SJCRH30 (cell line): ENCODE data around the gene TPH2. TPM values are rescaled to one million over a fixed set of nuclear protein-coding genes. Genes with fewer than 3 reads are reported as not detected.

Experiments used
- DNase-seq, 2 experiments: peaks; one replicate each; pipeline ENCODE4 v3.0.0-alpha.2; 2015 to 2020
- H3K27ac ChIP-seq: fragments of 250-450 bp; sonication (Bioruptor Pico); 2 replicates; pipeline ENCODE4 v1.5.1; 2020; ENCODE audit warnings: mild to moderate bottlenecking, moderate library complexity
- H3K27me3 ChIP-seq: fragments of 250-450 bp; sonication (Bioruptor Pico); 2 replicates; pipeline ENCODE4 v1.5.1; 2020; ENCODE audit warnings: mild to moderate bottlenecking, moderate library complexity
- H3K36me3 ChIP-seq: fragments of 250-450 bp; sonication (Bioruptor Pico); 2 replicates; pipeline ENCODE4 v1.5.1; 2020; ENCODE audit warnings: mild to moderate bottlenecking, moderate library complexity
- H3K4me1 ChIP-seq: fragments of 250-450 bp; sonication (Bioruptor Pico); 2 replicates; pipeline ENCODE4 v1.5.1; 2020; ENCODE audit warnings: mild to moderate bottlenecking, moderate library complexity
- H3K4me3 ChIP-seq: fragments of 250-450 bp; sonication (Bioruptor Pico); 2 replicates; pipeline ENCODE4 v1.5.1; 2020; ENCODE audit warnings: mild to moderate bottlenecking, moderate library complexity
- H3K9me3 ChIP-seq: fragments of 250-450 bp; sonication (Bioruptor Pico); replicated peaks from 2 replicates; pipeline ENCODE4 v1.5.1; 2020; ENCODE audit warnings: mild to moderate bottlenecking, moderate library complexity
- total RNA-seq: library from RNA; depleted of rRNA; stranded (reverse); fragments of >200 nt; shearing (Covaris generic); gene quantifications from 2 replicates; pipeline ENCODE4 v1.2.3, GENCODE V29; 2014

Gene TPH2
- total RNA-seq, 1 experiment from 2014 or later = not detected

- Histone ChIP-seq H3K27ac (no peak overlapping the region), H3K9me3 (no peaks in the 10 kb centered on the region), H3K36me3 (no peaks in the 10 kb centered on the region), H3K4me3 (no peak overlapping the region), H3K27me3 (no peaks in the 10 kb centered on the region), H3K4me1 (no peaks in the 10 kb centered on the region)
- DNase-seq = no peak
Measured at GRCh38 chr12:71950404-71950803, 11.8 kb downstream of the TPH2 start.

GRCh38 chr12:71950819-71951218 lies 12.2 kb downstream of the TPH2 start:
- Histone ChIP-seq H3K4me1 (no peaks in the 10 kb centered on the region), H3K9me3 (no peaks in the 10 kb centered on the region), H3K27me3 (no peaks in the 10 kb centered on the region), H3K4me3 (no peak overlapping the region), H3K36me3 (no peaks in the 10 kb centered on the region), H3K27ac (no peak overlapping the region)
- DNase-seq = no peak

GRCh38 chr12:71954083-71954778 lies 15.6 kb downstream of the TPH2 start:
- no peak for DNase-seq
- Histone ChIP-seq H3K4me1 (no peaks in the 10 kb centered on the region), H3K27ac (no peak overlapping the region), H3K4me3 (no peak overlapping the region), H3K36me3 (no peaks in the 10 kb centered on the region), H3K27me3 (no peaks in the 10 kb centered on the region), H3K9me3 (no peaks in the 10 kb centered on the region)

DNA sequence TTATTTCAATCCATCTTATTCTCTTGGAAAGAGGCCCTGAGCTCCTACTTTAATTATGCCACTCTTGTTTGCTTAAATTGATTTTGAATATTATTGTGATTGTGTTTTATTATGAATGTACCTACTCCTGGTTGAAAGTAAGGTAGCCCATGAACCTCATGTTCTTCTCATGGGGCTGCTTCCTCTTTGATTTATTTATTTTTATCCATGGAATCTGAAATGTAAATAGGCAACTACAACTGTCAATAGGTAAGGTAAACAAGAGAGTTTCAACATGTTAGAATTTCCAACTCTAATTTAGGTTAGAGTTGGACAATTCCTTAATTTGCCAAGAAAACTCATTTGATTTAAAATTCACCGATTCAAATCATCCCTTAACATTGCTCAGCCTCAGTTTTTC lies 16.2 kb downstream of the TPH2 start:
- no peak for DNase-seq
- H3K9me3 ChIP-seq = no peaks in the 10 kb centered on the region

GRCh38 chr12:71955970-71956369 lies 17.3 kb downstream of the TPH2 start:
- no peak for DNase-seq
- Histone ChIP-seq H3K4me1 (no peaks in the 10 kb centered on the region), H3K27me3 (no peaks in the 10 kb centered on the region), H3K36me3 (no peaks in the 10 kb centered on the region), H3K9me3 (no peaks in the 10 kb centered on the region), H3K4me3 (no peak overlapping the region), H3K27ac (no peak overlapping the region)

More for the DNA sequence above, 16.2 kb downstream of the TPH2 start:
- H3K36me3 ChIP-seq = no peaks in the 10 kb centered on the region
- H3K27me3 ChIP-seq = no peaks in the 10 kb centered on the region
- H3K4me3 ChIP-seq = no peak overlapping the region
- no peaks in the 10 kb centered on the region for H3K4me1 ChIP-seq
- H3K27ac ChIP-seq = no peak overlapping the region

GRCh38 chr12:71958056-71958455 lies 19.4 kb downstream of the TPH2 start:
- Histone ChIP-seq H3K9me3 (no peaks in the 10 kb centered on the region), H3K4me3 (no peak overlapping the region), H3K36me3 (no peaks in the 10 kb centered on the region), H3K27ac (no peak overlapping the region), H3K27me3 (no peaks in the 10 kb centered on the region), H3K4me1 (no peaks in the 10 kb centered on the region)
- no peak for DNase-seq

DNA sequence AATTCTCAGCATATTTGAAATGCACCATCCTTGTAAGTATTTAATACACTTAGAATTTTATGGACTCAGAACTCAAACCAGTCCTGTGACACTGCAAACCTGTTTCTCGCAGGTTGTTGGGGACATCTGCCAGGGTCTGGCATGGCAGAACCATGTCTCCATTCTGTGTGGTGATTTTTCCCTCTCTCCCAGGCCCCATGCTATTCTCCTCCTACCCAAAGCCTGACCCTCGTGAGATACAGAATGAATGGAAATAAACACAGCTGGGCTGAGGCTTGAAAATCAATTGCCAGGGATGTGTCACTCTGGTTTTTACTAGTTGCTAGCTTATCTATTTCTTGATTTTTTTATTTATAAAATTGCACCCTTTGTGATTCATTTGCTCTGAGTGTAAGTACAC lies 19.8 kb downstream of the TPH2 start:
- no peak overlapping the region for H3K27ac ChIP-seq
- H3K9me3 ChIP-seq = no peaks in the 10 kb centered on the region
- H3K27me3 ChIP-seq = no peaks in the 10 kb centered on the region
- no peak overlapping the region for H3K4me3 ChIP-seq
- DNase-seq = no peak
- H3K4me1 ChIP-seq = no peaks in the 10 kb centered on the region
- no peaks in the 10 kb centered on the region for H3K36me3 ChIP-seq

DNA sequence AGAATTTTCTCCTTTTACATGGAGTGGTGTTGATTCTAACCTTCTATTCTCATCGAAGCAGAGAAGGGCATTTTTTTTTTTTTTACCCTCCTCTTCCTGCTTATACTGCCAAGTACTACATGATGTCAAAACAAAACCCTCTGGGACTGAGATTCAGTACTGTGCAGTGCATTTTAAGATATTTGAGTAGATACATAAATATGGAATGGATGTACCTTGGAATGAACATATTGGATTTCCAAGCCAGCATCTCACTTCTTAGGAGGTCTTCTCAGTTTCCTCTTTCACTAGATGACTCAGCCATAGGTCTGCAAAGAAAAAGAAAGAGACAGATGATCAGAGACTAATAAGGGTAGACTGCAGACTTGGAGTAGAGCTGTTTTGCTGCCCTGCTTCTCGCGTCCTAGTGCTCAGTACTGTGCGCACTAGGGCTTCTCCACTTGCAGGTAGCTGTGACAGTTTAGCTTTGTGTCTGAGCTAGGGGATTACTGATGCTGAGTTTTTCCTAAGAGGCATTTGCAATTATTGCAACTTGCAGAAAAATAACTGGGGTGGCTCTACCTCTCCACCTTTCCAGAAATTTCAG lies 20.4 kb downstream of the TPH2 start:
- no peaks in the 10 kb centered on the region for H3K27me3 ChIP-seq
- no peak for DNase-seq
- no peak overlapping the region for H3K4me3 ChIP-seq
- no peaks in the 10 kb centered on the region for H3K36me3 ChIP-seq
- no peak overlapping the region for H3K27ac ChIP-seq
- no peaks in the 10 kb centered on the region for H3K9me3 ChIP-seq
- no peaks in the 10 kb centered on the region for H3K4me1 ChIP-seq

DNA sequence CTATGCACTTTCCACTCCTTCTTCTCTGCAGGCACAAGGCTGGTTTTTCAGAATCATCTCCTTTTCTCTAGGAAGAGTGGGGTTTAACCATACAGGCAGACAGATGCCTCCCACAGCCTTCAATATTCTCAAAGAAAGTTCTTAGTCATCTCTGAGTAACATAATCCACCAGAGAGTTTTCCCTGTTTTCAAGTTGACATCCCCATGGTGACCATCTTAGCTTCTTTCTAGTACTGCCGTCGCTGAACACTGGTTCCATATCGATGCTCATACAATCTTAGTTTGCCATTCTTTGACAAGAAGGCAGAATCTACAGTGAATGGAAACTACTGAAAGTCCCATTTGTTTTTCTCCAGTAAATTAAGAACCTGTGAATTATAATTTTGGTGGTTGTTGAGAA lies 28.6 kb downstream of the TPH2 start:
- Histone ChIP-seq H3K27ac (no peak overlapping the region), H3K9me3 (no peaks in the 10 kb centered on the region), H3K36me3 (no peaks in the 10 kb centered on the region), H3K27me3 (no peaks in the 10 kb centered on the region), H3K4me1 (no peaks in the 10 kb centered on the region), H3K4me3 (no peak overlapping the region)
- DNase-seq = no peak

- no peaks in the 10 kb centered on the region for H3K9me3 ChIP-seq
- no peak overlapping the region for H3K4me3 ChIP-seq
- no peak for DNase-seq
- H3K4me1 ChIP-seq = no peaks in the 10 kb centered on the region
- H3K27ac ChIP-seq = no peak overlapping the region
- H3K27me3 ChIP-seq = no peaks in the 10 kb centered on the region
- no peaks in the 10 kb centered on the region for H3K36me3 ChIP-seq
Measured at GRCh38 chr12:71969330-71969729, 30.7 kb downstream of the TPH2 start.

- Histone ChIP-seq H3K9me3 (no peaks in the 10 kb centered on the region), H3K4me3 (no peak overlapping the region), H3K36me3 (no peaks in the 10 kb centered on the region), H3K27me3 (no peaks in the 10 kb centered on the region), H3K4me1 (no peaks in the 10 kb centered on the region), H3K27ac (no peak overlapping the region)
- DNase-seq = no peak
Measured at GRCh38 chr12:71970031-71970430, 31.4 kb downstream of the TPH2 start.

DNA sequence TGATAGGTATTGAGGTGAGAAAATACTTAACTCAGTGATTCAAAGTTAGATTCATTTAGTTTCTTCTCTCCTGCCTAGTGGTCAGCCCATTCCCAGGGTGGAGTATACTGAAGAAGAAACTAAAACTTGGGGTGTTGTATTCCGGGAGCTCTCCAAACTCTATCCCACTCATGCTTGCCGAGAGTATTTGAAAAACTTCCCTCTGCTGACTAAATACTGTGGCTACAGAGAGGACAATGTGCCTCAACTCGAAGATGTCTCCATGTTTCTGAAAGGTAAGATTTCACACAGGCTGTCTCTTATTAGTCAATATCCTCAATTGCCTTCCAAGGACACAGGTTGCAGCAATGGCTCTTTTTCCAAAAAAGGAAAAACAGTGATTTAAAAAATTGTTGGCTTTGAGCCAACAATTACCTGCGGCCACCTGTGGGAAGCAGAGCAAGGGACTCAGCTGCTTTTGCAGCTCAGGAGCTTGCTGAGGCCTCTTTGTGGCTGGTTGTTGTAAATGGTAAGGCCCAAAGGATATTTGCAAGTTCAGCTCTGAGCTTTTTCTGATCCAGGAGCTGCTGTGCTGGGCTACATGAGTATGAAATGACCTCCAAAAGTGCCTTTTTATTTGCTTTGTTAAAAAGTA lies 33.9 kb downstream of the TPH2 start:
- Histone ChIP-seq H3K27me3 (no peaks in the 10 kb centered on the region), H3K4me1 (no peaks in the 10 kb centered on the region), H3K4me3 (no peak overlapping the region), H3K36me3 (no peaks in the 10 kb centered on the region), H3K9me3 (no peaks in the 10 kb centered on the region), H3K27ac (no peak overlapping the region)
- no peak for DNase-seq

DNA sequence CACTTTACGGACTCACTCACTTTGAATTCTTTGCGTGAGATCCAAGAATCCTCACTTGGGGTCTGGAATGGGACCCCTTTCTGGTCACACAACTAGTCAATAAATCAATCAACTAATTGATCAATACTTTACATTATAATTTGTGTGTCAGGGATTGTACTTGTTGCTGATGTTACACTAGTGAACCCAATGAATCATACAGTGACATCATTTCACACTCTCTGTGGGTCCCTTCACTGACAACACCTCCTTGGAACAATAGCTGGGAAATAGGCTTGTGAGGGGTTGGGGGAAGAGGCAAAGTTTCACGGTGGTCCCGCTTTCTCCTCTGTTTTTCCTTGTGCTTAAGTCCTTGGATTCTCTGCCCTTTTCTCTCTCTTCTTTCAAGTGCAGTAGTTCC lies 35.0 kb downstream of the TPH2 start:
- Histone ChIP-seq H3K27me3 (no peaks in the 10 kb centered on the region), H3K27ac (no peak overlapping the region), H3K36me3 (no peaks in the 10 kb centered on the region), H3K4me3 (no peak overlapping the region), H3K4me1 (no peaks in the 10 kb centered on the region), H3K9me3 (no peaks in the 10 kb centered on the region)
- DNase-seq = no peak

GRCh38 chr12:71980538-71980937 lies 41.9 kb downstream of the TPH2 start:
- DNase-seq = no peak
- H3K9me3 ChIP-seq = no peaks in the 10 kb centered on the region
- H3K4me1 ChIP-seq = no peaks in the 10 kb centered on the region
- H3K27ac ChIP-seq = no peak overlapping the region
- H3K27me3 ChIP-seq = no peaks in the 10 kb centered on the region; the same call in 1 of the 2 replicates
- H3K36me3 ChIP-seq = no peaks in the 10 kb centered on the region
- no peak overlapping the region for H3K4me3 ChIP-seq

DNA sequence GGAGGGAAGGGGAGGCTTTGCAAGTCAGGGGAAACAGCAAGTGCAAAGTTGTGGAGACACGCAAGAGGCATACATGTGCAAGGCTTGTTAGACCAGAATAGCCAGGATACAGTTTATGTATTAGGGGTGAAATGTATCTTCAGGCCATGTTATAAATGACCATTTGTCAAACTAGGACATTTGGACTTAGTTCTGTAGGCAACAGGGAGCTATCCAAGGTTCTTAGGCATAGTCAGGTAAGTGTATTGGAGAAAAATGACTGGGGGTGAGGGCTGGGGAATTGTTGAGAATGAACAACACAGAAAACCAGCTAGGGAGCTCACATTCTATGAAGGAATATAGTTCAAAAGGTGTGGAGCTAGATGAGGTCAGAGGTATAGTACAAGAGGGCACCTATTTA lies 42.5 kb downstream of the TPH2 start:
- H3K9me3 ChIP-seq = no peaks in the 10 kb centered on the region
- no peaks in the 10 kb centered on the region for H3K4me1 ChIP-seq
- no peaks in the 10 kb centered on the region for H3K36me3 ChIP-seq
- H3K27ac ChIP-seq = no peak overlapping the region
- no peak for DNase-seq
- no peak overlapping the region for H3K4me3 ChIP-seq
- H3K27me3 ChIP-seq = no peaks in the 10 kb centered on the region; the same call in 1 of the 2 replicates

DNA sequence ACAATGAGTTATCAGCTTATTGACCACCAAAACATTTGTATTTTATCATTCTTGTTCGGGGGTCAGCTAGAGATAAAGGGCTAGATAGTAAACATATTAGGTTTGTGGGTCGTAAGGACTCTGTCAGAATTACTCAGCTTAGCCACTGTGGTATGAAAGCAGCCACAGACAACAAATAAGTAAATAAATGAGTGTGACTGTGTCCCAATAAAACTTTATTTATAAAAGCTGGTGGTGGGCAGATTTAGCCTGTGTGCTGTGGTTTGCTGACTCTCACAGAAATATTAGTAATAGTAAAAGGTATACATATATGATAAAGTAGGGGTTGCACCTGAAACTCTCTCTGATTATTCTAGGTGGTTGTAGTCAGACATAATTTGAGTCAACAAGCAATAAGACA lies 56.1 kb downstream of the TPH2 start:
- H3K27me3 ChIP-seq = no peaks in the 10 kb centered on the region
- H3K9me3 ChIP-seq = no peaks in the 10 kb centered on the region; the same call in 1 of the 2 replicates
- no peak for DNase-seq
- H3K4me1 ChIP-seq = no peaks in the 10 kb centered on the region
- H3K27ac ChIP-seq = no peak overlapping the region
- H3K4me3 ChIP-seq = no peak overlapping the region
- H3K36me3 ChIP-seq = no peaks in the 10 kb centered on the region
